Measurements from ENCODE around the gene CYP27A1.

- TF ChIP-seq RAD21 (IDR thresholded peaks at IDR 0.05; ENCODE audit: low read length) (no peak), POLR2A (IDR thresholded peaks at IDR 0.05; ENCODE audit: low read depth, low read length) (no peak), CTCF (conservative IDR thresholded peaks at IDR 0.05; ENCODE audit: low read depth, low read length) (no peak), ELK1 (IDR thresholded peaks at IDR 0.05; ENCODE audit: borderline replicate concordance, low read depth, low read length) (no peak), CEBPB (IDR thresholded peaks at IDR 0.05; ENCODE audit: low read depth, low read length) (no peak), FOS (IDR thresholded peaks at IDR 0.05; ENCODE audit: low read depth, low read length) (no peak), USF2 (IDR thresholded peaks at IDR 0.05; ENCODE audit: low read depth, low read length) (no peak), RCOR1 (IDR thresholded peaks at IDR 0.05; ENCODE audit: insufficient replicate concordance, low read length) (no peak), MAFK (IDR thresholded peaks at IDR 0.05; ENCODE audit: low read depth, low read length) (no peak), SMC3 (IDR thresholded peaks at IDR 0.05; ENCODE audit: low read depth, low read length) (no peak), CHD1 (IDR thresholded peaks at IDR 0.05; ENCODE audit: low read depth, low read length) (no peak)
These were observed 36.1 kb upstream of the CYP27A1 start for GRCh38 chr2:218745559-218746469.

All from IMR-90 (cell line).